A549 (cell line): ENCODE results near the gene SBNO2. TPM values are rescaled to one million over a fixed set of nuclear protein-coding genes. Genes with fewer than 3 reads are reported as not detected.

Experiments used
- ATAC-seq, 2 experiments: fragments of 200-7000 bp in 1 of 2; fragments of >200 bp in 1 of 2; cut with Nextera tagmentation in 1 of 2; cut with Tn5 transposase in 1 of 2; 3 replicates each; pipeline versions ENCODE4 v1.8.0 to v1.9.1; 2018 to 2020; ENCODE audit warnings: mild to moderate bottlenecking in 1 of 2, moderate library complexity in 1 of 2
- CTCF ChIA-PET: fragments of 300-600 bp; sonication (Branson Sonifier 250); formaldehyde crosslinking; extraction: SDS; loops from one replicate; lab custom pipeline; 2021; ENCODE audit warnings: antibody characterized with exemption, inconsistent platforms; lab: Yijun Ruan, JAX
- POLR2A ChIA-PET: fragments of 350-600 bp; formaldehyde crosslinking; extraction: SDS; loops from one replicate; lab custom pipeline; 2021; ENCODE audit warnings: antibody characterized with exemption, inconsistent platforms; lab: Yijun Ruan, JAX
- DNase-seq, 2 experiments: peaks; one replicate each; pipeline versions ENCODE4 v3.0.0 to v3.0.0-alpha.2; 2011 to 2016; ENCODE audit warnings: low read depth in 1 of 2, low spot score in 1 of 2
- FAIRE-seq: peaks from 2 replicates; lab custom pipeline; 2011; peaks lifted over from hg19 to GRCh38; lab: Jason Lieb, UNC
- H3K27ac ChIP-seq, 2 experiments: fragments of >200 bp; sonication (Bioruptor Twin); formaldehyde crosslinking; 3 replicates each; pipeline ENCODE4 v1.5.1; 2016 to 2017
- H3K4me1 ChIP-seq: fragments of >200 bp; sonication (Bioruptor Twin); formaldehyde crosslinking; 3 replicates; pipeline ENCODE4 v1.6.1; 2016
- H3K4me2 ChIP-seq: fragments of >200 bp; sonication (Bioruptor Twin); formaldehyde crosslinking; 3 replicates; pipeline ENCODE4 v1.6.1; 2016
- H3K4me3 ChIP-seq: fragments of >200 bp; sonication (Bioruptor Twin); formaldehyde crosslinking; 3 replicates; pipeline ENCODE4 v1.5.1; 2016
- H3K9me3 ChIP-seq: fragments of >200 bp; sonication (Bioruptor Twin); formaldehyde crosslinking; 3 replicates; pipeline ENCODE4 v1.6.1; 2016
- CBX2 ChIP-seq: fragments of 200-600 bp; sonication (generic); IDR thresholded peaks from 2 replicates; pipeline ENCODE4 v1.6.1; 2016; ENCODE audit warnings: low read depth, mild to moderate bottlenecking, borderline replicate concordance
- CEBPB ChIP-seq, 2 experiments: fragments of >200 bp in 1 of 2; sonication (Bioruptor Twin) in 1 of 2; formaldehyde crosslinking in 1 of 2; IDR thresholded peaks; 2 replicates each; pipeline ENCODE4 v1.6.1; 2012 to 2016
- EHMT2 ChIP-seq: fragments of 200-600 bp; sonication (generic); IDR thresholded peaks from 2 replicates; pipeline ENCODE4 v1.6.1; 2016; ENCODE audit warnings: antibody characterized with exemption, low read depth, mild to moderate bottlenecking, moderate library complexity
- EP300 ChIP-seq, 2 experiments: fragments of >200 bp; sonication (Bioruptor Twin); formaldehyde crosslinking; IDR thresholded peaks; 2 replicates in 1 of 2; 3 replicates in 1 of 2; pipeline ENCODE4 v1.6.1; 2016 to 2017
- ESRRA ChIP-seq: fragments of 150-350 bp; IDR thresholded peaks from 2 replicates; pipeline ENCODE4 v1.6.1; 2014; ENCODE audit warnings: mild to moderate bottlenecking, low read length, borderline replicate concordance
- FOXS1 ChIP-seq: fragments of 250-450 bp; sonication (Bioruptor Pico); IDR thresholded peaks from 2 replicates; pipeline ENCODE4 v1.5.0; 2020; ENCODE audit warnings: mild to moderate bottlenecking, moderate library complexity
- GATA3 ChIP-seq: IDR thresholded peaks from 2 replicates; pipeline ENCODE4 v1.6.1; 2012; ENCODE audit warnings: borderline replicate concordance
- HEYL ChIP-seq: fragments of 250-450 bp; sonication (Bioruptor Pico); IDR thresholded peaks from 2 replicates; pipeline ENCODE4 v1.8.0; 2021; ENCODE audit warnings: mild to moderate bottlenecking, moderate library complexity
- HOXB5 ChIP-seq: fragments of 250-450 bp; sonication (Bioruptor Pico); IDR thresholded peaks from 2 replicates; pipeline ENCODE4 v1.5.0; 2020; ENCODE audit warnings: mild to moderate bottlenecking, moderate library complexity
- JUN ChIP-seq, 2 experiments: fragments of >200 bp; sonication (Bioruptor Twin); formaldehyde crosslinking; IDR thresholded peaks; 2 replicates in 1 of 2; 3 replicates in 1 of 2; pipeline ENCODE4 v1.6.1; 2016 to 2017
- JUNB ChIP-seq: fragments of >200 bp; sonication (Bioruptor Twin); formaldehyde crosslinking; IDR thresholded peaks from 2 replicates; pipeline ENCODE4 v1.6.1; 2016
- KDM5A ChIP-seq: fragments of 200-600 bp; sonication (generic); IDR thresholded peaks from 2 replicates; pipeline ENCODE4 v1.6.1; 2016; ENCODE audit warnings: antibody characterized with exemption, mild to moderate bottlenecking
- MYC ChIP-seq: IDR thresholded peaks from 2 replicates; pipeline ENCODE4 v1.6.1; 2012; ENCODE audit warnings: mild to moderate bottlenecking, inconsistent platforms, low read length, improper control_type of control experiment, borderline replicate concordance
- NFE2L2 ChIP-seq: fragments of 150-350 bp; conservative IDR thresholded peaks from 2 replicates; pipeline ENCODE4 v1.6.1; 2014; ENCODE audit warnings: low read length
- RAD21 ChIP-seq, 2 experiments: fragments of >200 bp in 1 of 2; sonication (Bioruptor Twin) in 1 of 2; formaldehyde crosslinking in 1 of 2; IDR thresholded peaks in 1 of 2; conservative IDR thresholded peaks in 1 of 2; 2 replicates in 1 of 2; 3 replicates in 1 of 2; pipeline ENCODE4 v1.6.1; 2012 to 2018; ENCODE audit warnings: inconsistent platforms in 1 of 2
- RCOR1 ChIP-seq: fragments of 150-350 bp; IDR thresholded peaks from 2 replicates; pipeline ENCODE4 v1.6.1; 2014; ENCODE audit warnings: antibody characterized with exemption, low read length, low read depth
- SREBF2 ChIP-seq: fragments of 450-650 bp; IDR thresholded peaks from 2 replicates; pipeline ENCODE4 v1.6.1; 2014; ENCODE audit warnings: mild to moderate bottlenecking, moderate library complexity
- TFCP2L1 ChIP-seq: fragments of 250-450 bp; sonication (Bioruptor Pico); IDR thresholded peaks from 2 replicates; pipeline ENCODE4 v1.5.0; 2021; ENCODE audit warnings: mild to moderate bottlenecking
- ZSCAN20 ChIP-seq: fragments of 250-450 bp; sonication (Bioruptor Pico); IDR thresholded peaks from 2 replicates; pipeline ENCODE4 v1.8.0; 2022; ENCODE audit warnings: mild to moderate bottlenecking, moderate library complexity
- WGBS: methylation state at CpG from one replicate; pipeline ENCODE4 v1.1.6; 2017; ENCODE audit errors: missing lambda C conversion rate; 5-methylcytosine and 5-hydroxymethylcytosine counted together
- polyA plus RNA-seq, 4 experiments: library from polyadenylated mRNA; depleted of rRNA in 3 of 4; stranded (reverse); fragments of >200 nt; fragmentation: RNase III in 1 of 4; extraction: RNeasy Plus Mini Kit Qiagen cat#74134 plus additional on column Dnase treatment in 1 of 4; gene quantifications; 2 replicates in 3 of 4; 3 replicates in 1 of 4; pipeline ENCODE4 v1.2.3, GENCODE V29; 2011 to 2017
- TF ChIP-seq, protein P1 (sequence below): fragments of 250-450 bp; sonication (Bioruptor Pico); IDR thresholded peaks from 2 replicates; pipeline ENCODE4 v1.5.0; 2021; ENCODE audit warnings: mild to moderate bottlenecking, moderate library complexity, borderline replicate concordance
- TF ChIP-seq, protein P2 (sequence below): fragments of 150-350 bp; IDR thresholded peaks from 2 replicates; pipeline ENCODE4 v1.6.1; 2014; ENCODE audit warnings: low read depth, mild to moderate bottlenecking, low read length

SBNO2 gene
- polyA plus RNA-seq, 2 of the 4 experiments (the other 2 are of a cell fraction): 6.8 to 27.0 TPM

DNA sequence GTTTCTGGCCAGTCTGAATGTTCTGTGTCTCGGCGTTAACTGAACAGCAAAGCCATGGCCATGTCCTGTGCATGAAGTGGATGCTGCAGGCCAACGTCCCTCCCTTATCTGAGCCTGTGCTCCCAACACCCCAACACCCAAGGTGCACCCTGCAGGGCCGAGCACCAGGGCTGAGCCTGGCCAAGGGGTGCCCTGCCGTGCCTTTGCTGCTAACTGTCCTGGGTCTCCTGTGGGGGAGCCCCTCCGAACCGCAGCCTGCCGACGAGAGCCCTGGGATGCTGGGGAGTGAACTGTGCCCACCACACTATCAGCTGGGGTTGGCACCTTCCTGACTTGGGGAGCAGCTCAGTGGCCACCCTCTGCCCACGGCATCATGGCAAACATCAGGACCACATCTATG, 52.7 kb downstream of the SBNO2 start:
- ChIA-PET POLR2A (interaction anchor here (1.3 kb wide), 1 partner anchor 17 kb away, joined by 3 read pairs; the partner anchor contains the start of gene GPX4), CTCF (interaction anchor here (1.3 kb wide), 1 partner anchor 8 kb away, joined by 5 read pairs; no protein-coding TSS in a partner anchor)
- H3K9me3 ChIP-seq: no peaks in the 10 kb centered on the region
- peaks cover 4% of the 10 kb centered on the region; the same call in 2 of the 3 replicates for H3K4me1 ChIP-seq
- TF ChIP-seq, protein P1, sequence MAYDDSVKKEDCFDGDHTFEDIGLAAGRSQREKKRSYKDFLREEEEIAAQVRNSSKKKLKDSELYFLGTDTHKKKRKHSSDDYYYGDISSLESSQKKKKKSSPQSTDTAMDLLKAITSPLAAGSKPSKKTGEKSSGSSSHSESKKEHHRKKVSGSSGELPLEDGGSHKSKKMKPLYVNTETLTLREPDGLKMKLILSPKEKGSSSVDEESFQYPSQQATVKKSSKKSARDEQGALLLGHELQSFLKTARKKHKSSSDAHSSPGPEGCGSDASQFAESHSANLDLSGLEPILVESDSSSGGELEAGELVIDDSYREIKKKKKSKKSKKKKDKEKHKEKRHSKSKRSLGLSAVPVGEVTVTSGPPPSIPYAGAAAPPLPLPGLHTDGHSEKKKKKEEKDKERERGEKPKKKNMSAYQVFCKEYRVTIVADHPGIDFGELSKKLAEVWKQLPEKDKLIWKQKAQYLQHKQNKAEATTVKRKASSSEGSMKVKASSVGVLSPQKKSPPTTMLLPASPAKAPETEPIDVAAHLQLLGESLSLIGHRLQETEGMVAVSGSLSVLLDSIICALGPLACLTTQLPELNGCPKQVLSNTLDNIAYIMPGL (CRISPR knock-in tag): no peak
- TF ChIP-seq RCOR1: no peak
- no peak for TF ChIP-seq CBX2
- TF ChIP-seq CEBPB (IDR thresholded peaks at IDR 0.05): no peak
- no peak for TF ChIP-seq SREBF2
- no peak for TF ChIP-seq JUNB
- TF ChIP-seq TFCP2L1: no peak
- TF ChIP-seq, protein P2, sequence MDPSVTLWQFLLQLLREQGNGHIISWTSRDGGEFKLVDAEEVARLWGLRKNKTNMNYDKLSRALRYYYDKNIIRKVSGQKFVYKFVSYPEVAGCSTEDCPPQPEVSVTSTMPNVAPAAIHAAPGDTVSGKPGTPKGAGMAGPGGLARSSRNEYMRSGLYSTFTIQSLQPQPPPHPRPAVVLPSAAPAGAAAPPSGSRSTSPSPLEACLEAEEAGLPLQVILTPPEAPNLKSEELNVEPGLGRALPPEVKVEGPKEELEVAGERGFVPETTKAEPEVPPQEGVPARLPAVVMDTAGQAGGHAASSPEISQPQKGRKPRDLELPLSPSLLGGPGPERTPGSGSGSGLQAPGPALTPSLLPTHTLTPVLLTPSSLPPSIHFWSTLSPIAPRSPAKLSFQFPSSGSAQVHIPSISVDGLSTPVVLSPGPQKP: no peak
- TF ChIP-seq ZSCAN20 (CRISPR knock-in tag): no peak
- FAIRE-seq (no peak), DNase-seq (no peak), ATAC-seq (no peak)
- WGBS: 98% methylated on average over 4 of the region's 10 CpGs
- no peak overlapping the region for H3K27ac ChIP-seq
- no peak overlapping the region for H3K4me2 ChIP-seq
- H3K4me3 ChIP-seq: no peak overlapping the region

DNA sequence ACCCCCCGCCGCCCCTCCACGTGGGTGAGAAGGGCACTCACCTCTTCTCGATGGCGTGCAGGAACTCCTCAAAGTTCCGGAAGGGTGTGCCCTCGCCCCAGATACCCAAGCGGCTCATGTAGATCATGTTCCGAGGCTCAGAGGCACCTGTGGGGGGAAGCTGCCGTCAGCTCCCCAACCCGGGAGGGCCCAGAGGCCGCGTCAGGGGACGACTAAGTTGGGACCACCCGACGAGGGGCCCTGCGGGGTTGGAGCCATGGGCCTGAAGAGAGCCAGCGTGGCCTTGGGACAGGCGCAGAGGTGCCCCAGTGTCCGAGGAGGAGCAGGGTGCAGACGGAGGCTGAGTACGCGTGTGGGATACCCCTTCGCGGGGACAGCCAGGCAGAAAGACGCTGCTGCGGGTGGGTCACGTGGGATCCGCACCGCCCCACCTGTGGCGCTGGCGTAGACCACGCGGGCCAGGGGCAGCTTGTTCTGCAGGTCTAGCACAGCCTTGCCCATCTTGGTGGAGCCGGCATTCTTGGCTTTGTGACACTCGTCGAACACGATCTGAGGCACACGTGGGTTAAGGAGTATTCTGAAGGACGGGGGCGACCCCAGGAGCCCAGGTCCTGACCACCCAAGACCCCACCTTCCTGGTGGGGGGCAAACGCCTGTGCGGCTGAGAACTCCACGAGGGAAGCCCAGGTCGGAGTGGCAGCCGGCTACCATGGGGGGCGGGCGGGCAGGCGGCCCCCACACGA, 54.4 kb downstream of the SBNO2 start:
- WGBS: 99% methylated on average over 29 of the region's 50 CpGs
- CTCF ChIA-PET: interaction anchor here (1.2 kb wide), 1 partner anchor 14 kb away, joined by 5 read pairs; no protein-coding TSS in a partner anchor
- Histone ChIP-seq H3K27ac (no peak overlapping the region), H3K4me2 (no peak overlapping the region), H3K4me1 (no peaks in the 10 kb centered on the region), H3K4me3 (no peak overlapping the region), H3K9me3 (no peaks in the 10 kb centered on the region)
- TF ChIP-seq FOXS1: no peak
- TF ChIP-seq RAD21 (conservative IDR thresholded peaks at IDR 0.05 in 1 of 2, IDR thresholded peaks at IDR 0.05 in 1 of 2): no peak
- TF ChIP-seq EP300 (IDR thresholded peaks at IDR 0.05): no peak
- TF ChIP-seq JUNB: no peak
- TF ChIP-seq ESRRA: no peak
- TF ChIP-seq EHMT2: no peak
- TF ChIP-seq KDM5A: no peak
- no peak for TF ChIP-seq HEYL (CRISPR knock-in tag)
- TF ChIP-seq MYC: no peak
- no peak for TF ChIP-seq HOXB5 (CRISPR knock-in tag)
- TF ChIP-seq JUN (IDR thresholded peaks at IDR 0.05): no peak
- TF ChIP-seq NFE2L2: no peak
- FAIRE-seq: no peak
- no peak for ATAC-seq
- DNase-seq: no peak
- POLR2A ChIA-PET: no interaction called here

DNA sequence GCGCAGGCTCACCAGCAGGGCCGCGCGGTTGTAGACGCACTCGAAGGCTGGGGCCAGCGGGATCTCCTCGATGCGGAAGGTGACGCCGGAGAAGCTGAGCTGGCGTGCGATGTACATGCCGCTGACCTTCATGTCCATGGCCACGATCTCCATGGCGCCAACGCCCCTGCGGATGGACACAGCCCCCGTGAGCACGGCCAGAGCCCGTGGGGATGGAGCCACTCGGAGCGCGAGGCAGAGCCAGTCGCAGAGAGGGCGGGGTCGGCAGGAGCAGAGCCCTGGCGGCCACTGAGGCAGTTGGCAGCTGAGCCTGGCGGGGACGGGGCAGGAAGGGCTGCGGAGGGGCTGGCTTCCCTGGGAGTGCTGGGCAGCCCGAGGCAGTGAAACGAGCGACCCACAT, 55.1 kb downstream of the SBNO2 start:
- TF ChIP-seq ZSCAN20 (CRISPR knock-in tag) (no peak), GATA3 (no peak)
- no peak for FAIRE-seq
- CTCF ChIA-PET: interaction anchor here (0.6 to 1.2 kb wide), 2 partner anchors 15 to 75 kb away, joined by 4 to 5 read pairs; no protein-coding TSS in a partner anchor
- peaks cover 4% of the 10 kb centered on the region for H3K4me1 ChIP-seq
- no peak overlapping the region for H3K27ac ChIP-seq
- H3K4me3 ChIP-seq: no peak overlapping the region
- H3K9me3 ChIP-seq: no peaks in the 10 kb centered on the region
- no peak overlapping the region for H3K4me2 ChIP-seq
- POLR2A ChIA-PET: no interaction called here
- no peak for DNase-seq
- no peak for ATAC-seq
- 93% methylated on average over 23 of the region's 34 CpGs for WGBS
